Testis (tissue), 2 donors: ENCODE results near the gene ARID2.

ENCODE experiments used
- POLR2A ChIP-seq: fragments of 450-650 bp; IDR thresholded peaks from one replicate; pipeline ENCODE4 v1.6.1; 2017; ENCODE audit warnings: antibody characterized with exemption, mild to moderate bottlenecking, moderate library complexity
- TF ChIP-seq, protein P1 (sequence below), 3 experiments: fragments of 450-650 bp in 2 of 3; fragments of 200-600 bp in 1 of 3; sonication (generic) in 1 of 3; IDR thresholded peaks; one replicate each; pipeline ENCODE4 v1.5.1; 2016 to 2019; ENCODE audit warnings: antibody characterized with exemption in 3 of 3, mild to moderate bottlenecking in 2 of 3, moderate library complexity in 1 of 3

DNA sequence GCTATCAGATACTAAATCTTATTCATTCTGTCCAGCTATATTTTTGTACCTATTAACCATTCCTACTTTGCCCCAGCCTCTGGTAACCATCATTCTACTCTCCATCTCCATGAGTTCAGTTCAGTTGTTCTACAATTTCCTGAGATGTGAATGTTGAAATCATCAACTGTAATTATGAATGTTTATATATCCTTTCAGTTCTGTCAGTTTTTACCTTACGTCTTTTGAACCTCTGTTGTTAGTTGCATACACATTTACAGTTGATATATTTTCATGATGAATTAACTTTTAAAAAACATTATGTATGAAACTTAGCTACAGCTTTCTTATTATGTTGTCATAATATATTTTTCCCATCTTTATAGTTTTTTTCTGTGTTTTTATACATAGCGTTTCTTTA is 102.1 kb downstream of the ARID2 start:
- TF ChIP-seq, protein P1, sequence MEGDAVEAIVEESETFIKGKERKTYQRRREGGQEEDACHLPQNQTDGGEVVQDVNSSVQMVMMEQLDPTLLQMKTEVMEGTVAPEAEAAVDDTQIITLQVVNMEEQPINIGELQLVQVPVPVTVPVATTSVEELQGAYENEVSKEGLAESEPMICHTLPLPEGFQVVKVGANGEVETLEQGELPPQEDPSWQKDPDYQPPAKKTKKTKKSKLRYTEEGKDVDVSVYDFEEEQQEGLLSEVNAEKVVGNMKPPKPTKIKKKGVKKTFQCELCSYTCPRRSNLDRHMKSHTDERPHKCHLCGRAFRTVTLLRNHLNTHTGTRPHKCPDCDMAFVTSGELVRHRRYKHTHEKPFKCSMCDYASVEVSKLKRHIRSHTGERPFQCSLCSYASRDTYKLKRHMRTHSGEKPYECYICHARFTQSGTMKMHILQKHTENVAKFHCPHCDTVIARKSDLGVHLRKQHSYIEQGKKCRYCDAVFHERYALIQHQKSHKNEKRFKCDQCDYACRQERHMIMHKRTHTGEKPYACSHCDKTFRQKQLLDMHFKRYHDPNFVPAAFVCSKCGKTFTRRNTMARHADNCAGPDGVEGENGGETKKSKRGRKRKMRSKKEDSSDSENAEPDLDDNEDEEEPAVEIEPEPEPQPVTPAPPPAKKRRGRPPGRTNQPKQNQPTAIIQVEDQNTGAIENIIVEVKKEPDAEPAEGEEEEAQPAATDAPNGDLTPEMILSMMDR (IDR thresholded peaks at IDR 0.05), result no peak
- no peak for TF ChIP-seq POLR2A
